Smooth muscle cell of the coronary artery (primary cell): ENCODE results near the gene SYNCRIP. TPM values are rescaled to one million over a fixed set of nuclear protein-coding genes. Genes with fewer than 3 reads are reported as not detected.

Experiments
- total RNA-seq: library from RNA; depleted of rRNA; stranded (reverse); fragments of >200 nt; gene quantifications from 2 replicates; pipeline ENCODE4 v1.2.3, GENCODE V29; 2014; ENCODE audit warnings: low replicate concordance

SYNCRIP gene
- total RNA-seq, result 24.9 and 48.8 TPM in 2 replicates

DNA sequence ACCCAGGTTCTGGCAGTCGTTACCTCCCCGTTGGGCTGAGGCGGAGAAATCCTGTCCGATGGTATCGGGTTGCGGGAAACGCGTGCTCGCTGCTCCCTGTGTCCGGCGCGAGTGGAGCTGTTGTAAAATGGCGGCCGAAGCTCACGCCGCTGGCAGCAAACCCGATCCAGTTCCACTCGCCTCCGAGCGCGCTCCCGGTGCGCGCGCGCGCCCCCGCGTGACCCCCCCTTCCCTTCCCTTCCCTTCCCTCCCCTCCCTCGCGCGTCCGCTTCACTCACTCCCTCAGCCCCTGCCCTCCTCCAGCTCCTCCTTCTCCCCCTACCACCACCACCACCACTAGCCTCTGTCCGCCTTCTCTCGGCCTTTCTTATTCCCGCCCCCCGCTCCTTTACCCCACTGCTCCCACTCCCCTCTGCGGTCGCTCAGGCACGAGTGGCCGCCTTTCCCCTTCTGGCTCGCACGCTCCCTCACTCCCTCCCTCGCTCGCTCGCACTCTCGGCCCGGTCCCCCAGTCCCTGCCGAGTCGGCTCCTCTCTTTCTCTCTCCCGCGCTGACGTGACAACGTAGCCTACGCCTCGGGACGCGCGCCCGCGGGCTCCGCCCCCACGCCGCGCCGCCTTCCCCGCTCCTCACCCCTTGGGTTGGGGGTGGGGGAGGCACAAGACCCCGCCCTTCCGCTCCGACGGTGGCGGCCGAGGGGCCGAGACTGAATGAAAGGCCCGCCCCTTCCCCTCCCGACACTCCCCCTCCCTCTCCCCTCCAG lies at the start of gene SYNCRIP:
Gene SYNCRIP (minus strand): TSS at position 113 of the 763 bp plus-strand sequence. CDS start 1,447 bp downstream, outside the sequence.

DNA sequence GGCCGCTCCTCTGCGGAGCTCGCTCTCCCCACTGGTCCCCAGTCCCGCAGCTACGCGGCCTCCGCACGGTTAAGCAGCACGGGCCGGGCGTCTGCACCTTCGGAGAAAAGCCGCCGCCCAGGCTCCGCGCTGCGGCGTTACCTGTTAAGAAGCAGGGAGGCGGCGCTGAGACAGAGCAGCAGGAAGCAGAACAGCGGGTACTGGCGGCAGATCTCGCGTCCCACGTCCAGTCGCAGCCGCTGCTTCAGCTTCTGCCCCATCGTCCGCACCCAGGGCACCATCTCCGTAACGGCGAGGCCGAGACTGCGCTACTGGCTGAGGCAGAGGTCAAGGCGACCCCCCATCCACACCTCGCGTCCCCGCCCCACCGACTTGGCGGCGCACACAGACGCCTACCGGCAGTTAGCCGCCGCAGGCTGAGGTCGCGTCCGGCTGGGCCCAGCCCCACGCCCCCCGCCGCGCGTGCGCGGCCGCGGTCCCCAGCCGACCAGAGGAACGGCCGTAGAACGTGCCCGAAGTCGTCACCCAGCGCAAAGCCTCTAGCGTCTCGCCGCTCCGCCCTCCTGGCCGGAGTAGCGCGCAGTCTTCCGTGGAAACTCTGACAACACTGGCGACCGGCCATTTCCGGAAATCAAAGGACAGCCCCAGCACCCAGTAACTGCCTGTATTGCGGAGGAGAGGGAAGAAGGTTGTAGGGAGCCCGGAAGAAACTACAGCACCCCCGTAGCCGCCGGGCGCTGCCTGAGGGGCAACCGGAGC lies 49.1 kb downstream of the SYNCRIP start, which contains the start of gene SNX14:
Gene SNX14 (minus strand): TSS at position 421 of the 759 bp plus-strand sequence. CDS start 140 bp downstream, at position 281.

Other genes with a start within 250 kb of the SYNCRIP start
- gene NT5E, start 192.8 kb downstream of the SYNCRIP start, total RNA-seq, result 193 and 326 TPM in 2 replicates
- 98.4 and 171 TPM in 2 replicates for gene SNX14, start 49.0 kb downstream of the SYNCRIP start, total RNA-seq